Measurements from ENCODE around the gene ERAL1.

- TF ChIP-seq CTCF (IDR thresholded peaks at IDR 0.05): no peak
- TF ChIP-seq EZH2 (IDR thresholded peaks at IDR 0.05): no peak
- TF ChIP-seq EZH2phosphoT487 (IDR thresholded peaks at IDR 0.05): no peak
These were observed 53.1 kb downstream of the ERAL1 start for GRCh38 chr17:28907709-28908475.

All from neural progenitor cell (in vitro differentiated cells).